ENCODE results near the gene DUSP21.

GRCh38 chrX:44871114-44871645, 27.4 kb downstream of the DUSP21 start:
- TF ChIP-seq BHLHE40 (IDR thresholded peaks at IDR 0.05; ENCODE audit: borderline replicate concordance) (no peak), L3MBTL2 (conservative IDR thresholded peaks at IDR 0.05) (no peak), ARNT (IDR thresholded peaks at IDR 0.05) (no peak), FOXM1 (IDR thresholded peaks at IDR 0.05; ENCODE audit: borderline replicate concordance) (no peak), TARDBP (IDR thresholded peaks at IDR 0.05) (no peak), ZNF384 (IDR thresholded peaks at IDR 0.05) (no peak), ELF4 (IDR thresholded peaks at IDR 0.05) (no peak), FOXA1 (IDR thresholded peaks at IDR 0.05) (no peak)
